K562 (cell line): ENCODE data around the gene KCP. TPM values are rescaled to one million over a fixed set of nuclear protein-coding genes. Genes with fewer than 3 reads are reported as not detected.

ENCODE experiments used
- ATAC-seq: fragments of 200-7000 bp; cut with Tn5 transposase; 3 replicates; pipeline ENCODE4 v1.9.1; 2020; ENCODE audit warnings: moderate library complexity
- BruUV-seq: library from RNA; stranded (reverse); fragments of 400-500 nt; replicated peaks from 2 replicates; lab custom pipeline; 2021; lab: Mats Ljungman, UMichigan
- CTCF ChIA-PET: fragments of 300-600 bp; formaldehyde crosslinking; extraction: SDS; loops from one replicate; lab custom pipeline; 2021; ENCODE audit warnings: low intra/inter-chr PET ratio; lab: Yijun Ruan, JAX
- POLR2A ChIA-PET: fragments of 300-600, 350-650 bp; sonication (Branson Sonifier 250); formaldehyde crosslinking; extraction: SDS; loops from one replicate; lab custom pipeline; 2021; ENCODE audit warnings: antibody characterized with exemption, inconsistent platforms; lab: Yijun Ruan, JAX
- DNase-seq, 4 experiments: peaks; one replicate each; pipeline versions ENCODE4 v3.0.0 to v3.0.0-alpha.2; 2011 to 2018; ENCODE audit warnings: low spot score in 3 of 4, mixed read lengths in 3 of 4; ENCODE audit errors: extremely low read depth in 1 of 4
- FAIRE-seq: peaks from 2 replicates; lab custom pipeline; 2011; peaks lifted over from hg19 to GRCh38; lab: Jason Lieb, UNC
- H2AFZ ChIP-seq: 2 replicates; pipeline ENCODE4 v1.6.0; 2011; ENCODE audit warnings: low read depth, low read length, control low read depth, inconsistent platforms
- H3K27ac ChIP-seq: fragments of 200-600 bp; 3 replicates; pipeline ENCODE4 v1.8.0; 2011; ENCODE audit warnings: low read depth, mild to moderate bottlenecking, control low read depth, inconsistent platforms, low read length, moderate library complexity, mixed read lengths; ENCODE audit errors: extremely low read depth
- H3K27me3 ChIP-seq, 2 experiments: fragments of 300-600 bp in 1 of 2; 2 replicates in 1 of 2; 3 replicates in 1 of 2; pipeline versions ENCODE4 v1.6.0 to v1.8.0; 2011; ENCODE audit warnings: inconsistent platforms in 2 of 2, low read length in 2 of 2, mild to moderate bottlenecking in 1 of 2, mixed read lengths in 1 of 2, moderate library complexity in 1 of 2; ENCODE audit not compliant: control insufficient read depth in 2 of 2, insufficient read depth in 2 of 2
- H3K36me3 ChIP-seq: fragments of 300-600 bp; 3 replicates; pipeline ENCODE4 v1.8.0; 2011; ENCODE audit warnings: mild to moderate bottlenecking, low read length, inconsistent platforms; ENCODE audit not compliant: control insufficient read depth, insufficient read depth
- H3K4me1 ChIP-seq, 2 experiments: fragments of 200-600 bp in 1 of 2; replicated peaks in 1 of 2; 2 replicates in 1 of 2; 3 replicates in 1 of 2; pipeline versions ENCODE4 v1.5.1 to v1.8.0; 2011; ENCODE audit warnings: inconsistent platforms in 2 of 2, low read length in 2 of 2, mild to moderate bottlenecking in 1 of 2, mixed read lengths in 1 of 2, moderate library complexity in 1 of 2; ENCODE audit not compliant: control insufficient read depth in 2 of 2, insufficient read depth in 2 of 2
- H3K4me2 ChIP-seq: 2 replicates; pipeline ENCODE4 v1.6.1; 2011; ENCODE audit warnings: low read length, control low read depth, inconsistent platforms, mixed read lengths; ENCODE audit not compliant: insufficient read depth
- H3K4me3 ChIP-seq: fragments of 200-600 bp; sonication (generic), shearing (Covaris generic); 2 replicates; pipeline ENCODE4 v1.5.1; 2016; ENCODE audit warnings: control low read depth, inconsistent platforms
- H3K79me2 ChIP-seq: fragments of 200-600 bp; 3 replicates; pipeline ENCODE4 v1.8.0; 2011; ENCODE audit warnings: low read length, inconsistent platforms; ENCODE audit not compliant: control insufficient read depth, insufficient read depth
- H3K9ac ChIP-seq, 2 experiments: 2 replicates each; pipeline versions ENCODE4 v1.6.0 to v1.6.1; 2011; ENCODE audit warnings: low read depth in 2 of 2, low read length in 2 of 2, control low read depth in 1 of 2, inconsistent platforms in 1 of 2, mild to moderate bottlenecking in 1 of 2, mixed read lengths in 1 of 2; ENCODE audit not compliant: insufficient read depth in 1 of 2
- H3K9me1 ChIP-seq: one replicate; pipeline ENCODE4 v1.6.0; 2011; ENCODE audit warnings: inconsistent platforms, mild to moderate bottlenecking, low read length, moderate library complexity; ENCODE audit not compliant: control insufficient read depth, insufficient read depth
- H3K9me3 ChIP-seq: replicated peaks from 2 replicates; pipeline ENCODE4 v1.5.1; 2011; ENCODE audit warnings: low read depth, low read length, inconsistent platforms; ENCODE audit not compliant: control insufficient read depth, insufficient read depth
- H4K20me1 ChIP-seq: replicated peaks from 2 replicates; pipeline ENCODE4 v1.6.1; 2011; ENCODE audit warnings: low read length, inconsistent platforms, mixed read lengths; ENCODE audit not compliant: control insufficient read depth, insufficient read depth
- CLOCK ChIP-seq: fragments of 250-450 bp; sonication (Bioruptor Pico); IDR thresholded peaks from 2 replicates; pipeline ENCODE4 v1.4.0; 2020; ENCODE audit warnings: mild to moderate bottlenecking, moderate library complexity, borderline replicate concordance
- MXI1 ChIP-seq: IDR thresholded peaks from 2 replicates; pipeline ENCODE4 v1.6.1; 2011; ENCODE audit warnings: low read depth, mild to moderate bottlenecking, improper control_type of control experiment, low read length
- TCF7L2 ChIP-seq: fragments of 150-350 bp; IDR thresholded peaks from 2 replicates; pipeline ENCODE4 v1.6.1; 2016; ENCODE audit warnings: low read depth, mild to moderate bottlenecking, low read length, moderate library complexity
- WGBS: fragments of 100-300 bp; shearing (Covaris generic); methylation state at CpG from one replicate; pipeline ENCODE4 v1.1.6; 2016; ENCODE audit warnings: low coverage, mixed read lengths; ENCODE audit not compliant: insufficient coverage; ENCODE audit errors: missing lambda C conversion rate; 5-methylcytosine and 5-hydroxymethylcytosine counted together
- in situ Hi-C: fragments of 300-500 bp; cut with MboI; formaldehyde crosslinking; loops from 4 replicates; pipeline ENCODE4 v1.15.0; 2018; ENCODE audit warnings: inconsistent platforms, mixed read lengths
- intact Hi-C: fragments of 100-400 bp; cut with micrococcal nuclease; formaldehyde crosslinking; loops from 2 replicates; pipeline ENCODE4 v1.14.2; 2022
- polyA plus RNA-seq, 8 experiments: library from polyadenylated mRNA; depleted of rRNA in 4 of 8; stranded (reverse) in 5 of 8; unstranded in 3 of 8; fragments of >200 nt; fragmentation: Nextera tagmentation in 2 of 8; fragmentation: Illumina TruSeq in 1 of 8; extraction: Ambion mirVana in 2 of 8; extraction: Trizol in 1 of 8; gene quantifications; 2 replicates each; pipeline versions ENCODE4 v1.2.1 to v1.2.3, GENCODE V29; 2011 to 2014; ENCODE audit warnings: inconsistent platforms in 1 of 8, missing spikeins in 1 of 8
- total RNA-seq, 7 experiments: library from RNA; depleted of rRNA in 6 of 7; stranded (reverse); fragments of >200 nt in 6 of 7; fragmentation: Illumina TruSeq in 2 of 7; extraction: Trizol in 2 of 7; gene quantifications; 2 replicates each; pipeline versions ENCODE4 v1.2.1 to v1.2.3, GENCODE V29; 2011 to 2021; ENCODE audit warnings: low replicate concordance in 1 of 7
- TF ChIP-seq, protein P1 (sequence below): fragments of 250-450 bp; sonication (Bioruptor Pico); IDR thresholded peaks from 2 replicates; pipeline ENCODE4 v1.5.1; 2021; ENCODE audit warnings: mild to moderate bottlenecking

The KCP gene
- total and polyA plus RNA-seq, 9 of the 15 experiments (the other 6 are each of a cell fraction or from before 2014, with no cell fraction given): 0.06 to 0.17 (median 0.12) TPM; not detected in 3

- no TSS peak for BruUV-seq
- in situ Hi-C loops: no loop called here
- H3K79me2 ChIP-seq: peaks cover 30% of the 10 kb centered on the region
- no peaks in the 10 kb centered on the region; the same call in 1 of the 2 replicates for H4K20me1 ChIP-seq
- peaks cover 43% of the 10 kb centered on the region for H3K36me3 ChIP-seq
- FAIRE-seq: no peak
- H3K27me3 ChIP-seq: no peaks in the 10 kb centered on the region
- H3K9ac ChIP-seq: no peak overlapping the region
- peaks cover 0 to 32% of the 10 kb centered on the region in 2 experiments; a peak in 2 of 5 replicates for H3K4me1 ChIP-seq
- TF ChIP-seq, protein P1, sequence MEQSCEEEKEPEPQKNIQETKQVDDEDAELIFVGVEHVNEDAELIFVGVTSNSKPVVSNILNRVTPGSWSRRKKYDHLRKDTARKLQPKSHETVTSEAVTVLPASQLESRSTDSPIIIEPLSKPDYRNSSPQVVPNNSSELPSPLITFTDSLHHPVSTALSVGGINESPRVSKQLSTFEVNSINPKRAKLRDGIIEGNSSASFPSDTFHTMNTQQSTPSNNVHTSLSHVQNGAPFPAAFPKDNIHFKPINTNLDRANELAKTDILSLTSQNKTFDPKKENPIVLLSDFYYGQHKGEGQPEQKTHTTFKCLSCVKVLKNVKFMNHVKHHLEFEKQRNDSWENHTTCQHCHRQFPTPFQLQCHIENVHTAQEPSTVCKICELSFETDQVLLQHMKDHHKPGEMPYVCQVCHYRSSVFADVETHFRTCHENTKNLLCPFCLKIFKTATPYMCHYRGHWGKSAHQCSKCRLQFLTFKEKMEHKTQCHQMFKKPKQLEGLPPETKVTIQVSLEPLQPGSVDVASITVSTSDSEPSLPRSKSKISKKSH (CRISPR knock-in tag): no peak
- no peak for TF ChIP-seq TCF7L2
- TF ChIP-seq CLOCK: no peak
- TF ChIP-seq MXI1: no peak
- TF ChIP-seq, all 486 proteins: peak for 0
- WGBS: 94% methylated on average over 13 of the region's 13 CpGs
- ATAC-seq (no peak), DNase-seq (no peak)
- intact Hi-C loops: no loop called here
- Histone ChIP-seq H3K27ac (no peak overlapping the region), H3K9me3 (no peaks in the 10 kb centered on the region), H3K4me3 (no peak overlapping the region), H2AFZ (no peak overlapping the region), H3K9me1 (no peaks in the 10 kb centered on the region), H3K4me2 (no peak overlapping the region)
- CTCF ChIA-PET: no interaction called here
- POLR2A ChIA-PET: interaction anchor here (0.6 to 1.2 kb wide), 2 partner anchors 36 to 443 kb away, joined by 3 to 4 read pairs; no protein-coding TSS in a partner anchor
Observed at GRCh38 chr7:128868624-128869137, 41.8 kb downstream of the KCP start.
